Germinal center (tissue), 1 donor: ENCODE data around the gene SLMAP.
"Not testable (repeated sequence)": the region's sequence is repeated elsewhere in the genome, so short reads cannot be mapped to it uniquely, and the experiment has no call there.

Experiments used
- DNase-seq: peaks from one replicate; pipeline ENCODE4 v3.0.0; 2012; ENCODE audit warnings: mixed read lengths, low spot score

The SLMAP gene

DNA sequence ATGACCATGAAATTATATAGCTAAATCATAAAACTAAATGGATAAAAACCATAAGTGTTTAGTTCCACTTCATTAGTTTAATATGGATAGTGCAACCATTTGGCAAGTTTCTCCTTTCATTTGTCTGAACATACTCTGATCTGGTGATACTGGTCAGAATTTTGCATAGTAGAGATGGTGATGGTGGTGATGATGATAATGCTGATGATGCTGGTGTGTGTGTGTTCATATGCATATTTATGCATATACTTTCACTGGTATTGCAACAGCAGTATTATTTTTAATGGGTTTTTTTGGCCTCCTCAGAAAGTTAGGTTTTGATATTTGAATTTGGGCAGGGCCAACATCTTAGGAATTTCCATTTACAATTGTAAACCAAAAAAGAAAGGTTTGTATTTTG lies 76.4 kb downstream of the SLMAP start:
- no peak for DNase-seq

GRCh38 chr3:57832900-57833313 lies 76.8 kb downstream of the SLMAP start:
- no peak for DNase-seq

- no peak for DNase-seq
Observed at GRCh38 chr3:57833763-57834162, 77.7 kb downstream of the SLMAP start.

DNA sequence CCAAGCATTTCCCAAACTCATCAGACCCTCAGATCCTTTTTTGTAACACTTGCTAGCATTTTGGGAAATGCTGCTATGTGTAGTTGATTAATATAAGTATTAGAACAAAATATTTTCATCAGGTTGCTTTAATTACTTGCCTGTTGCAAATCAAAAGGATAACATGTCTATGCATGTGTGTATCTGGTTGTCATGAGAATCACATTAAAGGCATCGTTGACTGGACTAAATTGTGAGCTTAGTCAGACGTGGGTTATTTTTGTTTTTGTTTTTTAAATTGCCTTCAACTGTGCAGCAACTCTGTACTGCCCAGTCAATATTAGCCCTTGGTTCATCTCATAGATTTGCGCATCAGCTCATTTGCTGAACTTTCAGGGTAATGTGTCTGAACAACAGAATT lies 81.6 kb downstream of the SLMAP start:
- no peak for DNase-seq

DNA sequence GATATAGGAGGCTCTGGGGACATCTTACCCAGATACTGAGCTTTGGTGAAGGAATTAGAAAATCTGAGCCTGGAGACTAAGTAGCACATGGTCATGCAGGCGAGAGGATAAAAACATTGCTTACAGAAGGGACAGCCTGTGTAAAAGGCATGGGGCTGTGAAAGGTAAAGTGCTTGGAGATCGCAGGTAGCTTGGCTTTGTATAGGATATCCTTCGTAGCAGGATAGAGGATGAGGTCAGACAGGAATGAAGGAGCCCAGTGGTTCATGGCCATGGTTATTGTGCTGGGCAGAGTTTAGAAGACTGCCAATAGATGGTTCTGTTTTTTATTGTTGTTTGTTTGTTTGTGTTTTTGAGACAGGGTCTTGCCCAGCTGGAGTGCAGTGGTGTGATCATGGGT lies 82.5 kb downstream of the SLMAP start:
- DNase-seq, result no peak

DNA sequence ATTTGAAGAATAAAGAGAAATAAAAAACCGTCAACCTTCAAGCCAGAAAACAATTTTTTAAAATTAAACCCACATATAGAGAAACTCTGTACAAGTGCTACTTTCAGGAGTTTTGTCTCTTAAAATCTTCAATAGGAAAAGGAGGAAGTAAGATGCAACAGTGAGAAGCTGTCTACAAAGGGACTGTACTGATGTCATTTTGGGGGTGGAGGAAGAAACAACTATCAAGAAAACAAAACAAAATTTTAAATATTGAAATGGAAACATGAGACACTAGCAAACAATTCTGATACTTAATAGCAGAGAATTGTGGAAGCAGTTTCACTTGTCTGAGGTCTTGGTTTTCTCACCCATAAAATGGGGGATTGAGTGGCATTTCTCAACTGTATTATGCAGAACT lies 84.4 kb downstream of the SLMAP start:
- DNase-seq, result no peak

DNA sequence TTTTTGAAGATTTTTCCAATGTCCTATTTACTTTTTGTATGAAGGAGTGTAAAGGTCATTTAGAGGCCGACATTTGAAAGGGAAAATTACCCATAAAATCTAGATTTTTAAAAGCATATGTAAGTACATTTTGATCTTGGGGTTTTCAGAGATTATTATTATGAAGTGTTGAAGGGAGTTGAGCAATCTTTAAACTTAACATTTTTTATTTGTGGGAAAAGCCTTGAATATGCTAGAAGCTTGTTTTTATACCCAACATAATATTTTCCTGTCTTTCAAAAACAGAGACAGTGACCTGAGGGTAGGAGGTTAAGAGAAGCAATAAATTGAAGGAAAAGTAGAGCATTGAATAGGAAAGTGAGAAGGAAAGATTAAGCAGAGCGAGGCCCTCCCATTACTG lies 85.7 kb downstream of the SLMAP start:
- DNase-seq, result no peak

- DNase-seq, result no peak
Observed at GRCh38 chr3:57848177-57848738, 92.1 kb downstream of the SLMAP start.

GRCh38 chr3:57851304-57851703 lies 95.2 kb downstream of the SLMAP start:
- no peak for DNase-seq

GRCh38 chr3:57852896-57853295 lies 96.8 kb downstream of the SLMAP start:
- no peak for DNase-seq

DNA sequence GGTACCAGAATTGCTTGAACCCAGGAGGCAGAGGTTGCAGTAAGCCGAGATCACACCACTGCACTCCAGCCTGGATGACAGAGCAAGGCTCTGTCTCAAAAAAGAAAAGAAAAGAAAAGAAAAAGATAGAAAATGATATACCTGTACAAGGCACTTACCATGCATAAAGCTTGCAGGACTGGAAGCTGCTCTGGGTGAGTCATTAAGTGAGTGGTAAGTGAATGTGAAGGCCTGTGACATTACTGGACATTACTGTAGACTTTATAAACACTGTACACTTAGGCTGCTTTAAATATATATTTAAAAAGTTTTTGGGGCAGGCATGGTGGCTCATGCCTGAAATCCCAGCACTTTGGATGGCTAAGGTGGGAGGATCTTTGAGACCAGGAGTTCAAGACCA lies 99.2 kb downstream of the SLMAP start:
- no peak for DNase-seq

DNA sequence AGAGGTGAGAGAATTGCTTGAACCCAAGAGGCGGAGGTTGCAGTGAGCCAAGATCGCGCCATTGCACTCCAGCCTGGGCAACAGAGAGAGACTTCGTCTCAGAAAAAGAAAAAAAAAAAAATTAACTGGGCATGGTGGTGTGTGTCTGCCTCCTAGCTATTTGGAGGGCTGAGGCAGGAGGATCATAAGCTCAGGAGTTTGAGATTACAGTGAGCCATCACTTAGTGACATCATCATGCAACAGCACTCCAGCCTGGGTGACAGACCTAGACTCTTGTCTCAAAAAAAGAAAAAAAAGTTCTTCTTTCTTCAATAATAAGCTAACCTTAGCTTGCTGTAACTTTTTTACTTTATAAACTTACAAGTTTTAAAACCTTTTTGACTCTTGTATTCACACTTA lies 99.8 kb downstream of the SLMAP start:
- DNase-seq, result no peak

DNA sequence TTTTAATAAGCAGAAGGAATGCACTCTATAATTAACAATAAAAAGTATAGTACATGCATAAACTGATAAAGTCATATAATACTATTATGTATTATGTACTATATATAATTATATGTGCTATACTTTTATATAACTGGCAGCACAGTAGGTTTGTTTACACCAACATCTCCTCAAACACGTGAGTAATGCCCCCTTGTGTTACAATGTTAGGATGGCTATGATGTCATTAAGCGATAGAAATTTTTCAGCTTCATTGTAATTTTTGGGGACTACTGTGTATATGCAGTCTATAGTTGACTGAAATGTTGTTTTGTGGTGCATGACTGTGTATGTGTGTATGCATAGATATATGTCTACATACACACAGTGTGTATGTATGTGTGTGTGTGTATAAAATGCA lies 100.6 kb downstream of the SLMAP start:
- no peak for DNase-seq

- DNase-seq, result no peak
Observed at GRCh38 chr3:57862894-57863293, 106.8 kb downstream of the SLMAP start.

GRCh38 chr3:57863380-57863779 lies 107.3 kb downstream of the SLMAP start:
- no peak for DNase-seq

GRCh38 chr3:57864853-57865252 lies 108.7 kb downstream of the SLMAP start:
- no peak for DNase-seq

- DNase-seq, result not testable (repeated sequence)
Observed at GRCh38 chr3:57869110-57869509, 113.0 kb downstream of the SLMAP start.

GRCh38 chr3:57872606-57873005 lies 116.5 kb downstream of the SLMAP start:
- no peak for DNase-seq

DNA sequence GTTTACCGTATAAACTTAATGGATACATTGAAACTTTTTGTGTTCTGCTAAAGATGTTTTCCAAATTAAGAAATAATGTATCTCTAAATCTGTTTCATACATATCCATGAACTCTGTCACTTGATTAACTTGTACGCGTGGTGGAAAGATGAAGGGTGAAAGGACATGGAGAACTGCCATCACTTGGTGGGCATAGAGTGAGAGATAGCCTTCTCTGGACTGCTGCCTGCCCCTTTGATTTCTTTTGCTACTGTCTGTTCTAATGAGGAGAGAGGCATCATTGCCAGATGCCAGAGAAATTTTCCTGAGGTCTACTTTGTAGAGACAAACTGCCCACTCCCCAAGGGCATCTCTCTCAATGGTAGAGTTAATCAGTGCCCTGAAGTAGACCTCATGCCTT lies 120.5 kb downstream of the SLMAP start:
- no peak for DNase-seq

DNA sequence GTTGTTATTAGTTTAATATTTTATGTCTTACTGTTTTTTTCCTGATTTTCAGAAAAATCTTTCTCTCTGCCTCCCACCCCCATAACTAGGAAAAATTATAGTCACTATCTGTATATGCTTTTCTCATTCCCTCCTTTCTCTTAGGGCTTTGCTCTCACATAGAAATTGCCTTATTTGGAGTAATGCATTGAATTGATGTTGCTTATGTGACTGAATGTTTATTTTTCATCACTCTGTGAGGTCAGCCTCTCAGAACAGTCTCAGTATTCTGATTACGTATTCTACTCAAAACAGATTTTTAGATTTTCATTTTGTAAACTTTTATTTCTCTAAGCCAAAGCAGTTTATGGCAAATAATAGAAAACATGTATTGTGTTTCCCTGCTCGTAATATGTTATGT lies 121.0 kb downstream of the SLMAP start:
- no peak for DNase-seq

GRCh38 chr3:57884436-57884835 lies 128.3 kb downstream of the SLMAP start:
- DNase-seq, result not testable (repeated sequence)

DNA sequence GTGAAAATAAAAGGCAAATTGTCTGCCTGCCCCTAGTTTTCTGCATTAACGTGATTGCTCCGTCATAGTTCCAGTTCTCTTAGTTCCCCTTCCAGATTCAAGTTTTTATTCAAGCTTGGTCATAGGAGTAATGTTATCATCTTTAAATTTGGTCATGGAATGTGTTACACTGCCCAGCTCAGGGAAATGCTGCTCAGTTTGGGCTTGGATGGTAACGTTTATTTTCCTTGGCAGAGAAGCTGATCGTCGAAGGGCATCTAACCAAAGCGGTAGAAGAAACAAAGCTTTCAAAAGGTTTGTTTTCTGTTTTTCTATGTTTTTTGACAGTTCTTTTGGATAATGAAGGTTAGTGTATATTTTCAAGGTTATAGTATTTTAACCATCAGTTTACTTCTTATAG lies 133.7 kb downstream of the SLMAP start:
- DNase-seq, result no peak

GRCh38 chr3:57890874-57891273 lies 134.8 kb downstream of the SLMAP start:
- DNase-seq, result no peak

DNA sequence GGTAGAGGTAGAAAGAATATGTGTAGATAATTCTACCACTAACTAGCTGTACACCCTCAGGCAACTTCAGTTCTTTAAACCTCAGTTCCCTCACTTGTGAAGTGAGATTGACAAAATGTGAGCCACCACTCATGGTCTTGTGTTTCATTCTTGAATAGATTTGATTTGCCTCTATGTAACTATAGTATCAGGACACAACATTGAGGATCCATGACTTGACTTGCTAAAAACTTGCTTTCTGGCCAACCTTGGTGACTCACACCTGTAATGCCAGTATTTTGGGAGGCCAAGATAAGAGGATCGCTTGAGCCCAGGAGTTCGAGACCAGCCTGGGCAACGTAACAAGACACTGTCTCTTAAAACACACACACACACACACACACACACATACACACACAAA lies 136.3 kb downstream of the SLMAP start:
- no peak for DNase-seq

DNA sequence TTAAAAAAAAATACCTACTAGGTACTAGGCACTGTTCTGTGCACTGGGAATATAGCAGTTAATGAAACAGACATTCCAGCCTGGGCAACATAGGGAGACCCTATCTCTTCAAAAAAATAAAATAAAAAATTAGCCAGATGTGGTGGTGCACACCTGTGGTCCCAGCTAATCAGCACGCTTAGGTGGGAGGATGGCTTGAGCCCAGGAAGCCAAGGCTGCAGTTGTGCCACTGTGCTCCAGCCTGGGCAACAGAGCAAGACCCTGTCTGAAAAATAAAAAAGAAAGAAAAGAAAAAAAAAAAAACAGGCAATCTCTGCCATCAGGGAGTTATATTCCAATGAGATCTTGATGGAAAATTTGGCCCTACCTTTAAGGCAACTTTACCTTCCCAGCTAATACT lies 137.0 kb downstream of the SLMAP start:
- no peak for DNase-seq
